H1 (cell line): ENCODE data around the gene USP36.

Experiments used
- CTCF ChIP-seq, 3 experiments: IDR thresholded peaks; 1 replicate in 2 of 3; 2 replicates in 1 of 3; pipeline versions ENCODE4 v1.5.1 to v1.6.1; 2011; ENCODE audit warnings: low read length in 3 of 3, mild to moderate bottlenecking in 3 of 3, inconsistent platforms in 2 of 3, low read depth in 1 of 3, moderate library complexity in 1 of 3; ENCODE audit not compliant: insufficient read depth in 1 of 3; ENCODE audit errors: control extremely low read depth in 1 of 3
- EP300 ChIP-seq, 2 experiments: IDR thresholded peaks; 1 replicate in 1 of 2; 2 replicates in 1 of 2; pipeline ENCODE4 v1.6.1; 2011 to 2012; ENCODE audit warnings: low read depth in 2 of 2, low read length in 2 of 2, mild to moderate bottlenecking in 2 of 2, borderline replicate concordance in 1 of 2, inconsistent platforms in 1 of 2, moderate library complexity in 1 of 2
- EZH2 ChIP-seq: fragments of 200-600 bp; sonication (generic); IDR thresholded peaks from 2 replicates; pipeline ENCODE4 v1.7.1; 2012; ENCODE audit warnings: low read depth, mild to moderate bottlenecking, moderate library complexity, low read length, inconsistent platforms; ENCODE audit not compliant: severe bottlenecking
- FOSL1 ChIP-seq: IDR thresholded peaks from 2 replicates; pipeline ENCODE4 v1.6.1; 2011; ENCODE audit warnings: mild to moderate bottlenecking, low read depth, low read length, moderate library complexity; ENCODE audit not compliant: insufficient read depth
- HDAC2 ChIP-seq, 2 experiments: fragments of 300-600 bp in 1 of 2; sonication (generic) in 1 of 2; IDR thresholded peaks; 2 replicates each; pipeline ENCODE4 v1.6.1; 2011 to 2012; ENCODE audit warnings: low read depth in 2 of 2, low read length in 2 of 2, mild to moderate bottlenecking in 2 of 2, moderate library complexity in 2 of 2, borderline replicate concordance in 1 of 2, inconsistent platforms in 1 of 2
- MAFK ChIP-seq: IDR thresholded peaks from 2 replicates; pipeline ENCODE4 v1.6.1; 2012; ENCODE audit warnings: low read depth, mild to moderate bottlenecking, improper control_type of control experiment, low read length
- PHF8 ChIP-seq: fragments of 200-600 bp; sonication (generic); conservative IDR thresholded peaks from 2 replicates; pipeline ENCODE4 v1.7.1; 2012; ENCODE audit warnings: low read depth, mild to moderate bottlenecking, inconsistent platforms, low read length, moderate library complexity
- POLR2A ChIP-seq, 2 experiments: IDR thresholded peaks; 1 replicate in 1 of 2; 2 replicates in 1 of 2; pipeline ENCODE4 v1.6.1; 2011; ENCODE audit warnings: low read depth in 2 of 2, low read length in 2 of 2, mild to moderate bottlenecking in 2 of 2; ENCODE audit errors: control extremely low read depth in 1 of 2
- POLR2AphosphoS5 ChIP-seq: IDR thresholded peaks from 2 replicates; pipeline ENCODE4 v1.6.1; 2011; ENCODE audit warnings: low read depth, low read length
- RAD21 ChIP-seq, 2 experiments: IDR thresholded peaks in 1 of 2; conservative IDR thresholded peaks in 1 of 2; 2 replicates each; pipeline ENCODE4 v1.6.1; 2011; ENCODE audit warnings: low read depth in 2 of 2, low read length in 2 of 2, improper control_type of control experiment in 1 of 2, inconsistent platforms in 1 of 2, mild to moderate bottlenecking in 1 of 2, moderate library complexity in 1 of 2
- RXRA ChIP-seq: IDR thresholded peaks from 2 replicates; pipeline ENCODE4 v1.6.1; 2011; ENCODE audit warnings: low read depth, mild to moderate bottlenecking, low read length, moderate library complexity; ENCODE audit not compliant: insufficient read depth
- TAF1 ChIP-seq: IDR thresholded peaks from 2 replicates; pipeline ENCODE4 v1.6.1; 2011; ENCODE audit warnings: mild to moderate bottlenecking, low read depth, low read length
- TBP ChIP-seq: IDR thresholded peaks from 2 replicates; pipeline ENCODE4 v1.6.1; 2011; ENCODE audit warnings: low read depth, low read length, improper control_type of control experiment
- YY1 ChIP-seq: IDR thresholded peaks from 2 replicates; pipeline ENCODE4 v1.6.1; 2011; ENCODE audit warnings: low read depth, mild to moderate bottlenecking, low read length

GRCh38 chr17:78870621-78871020 is 30.0 kb upstream of the USP36 start:
- TF ChIP-seq POLR2A (IDR thresholded peaks at IDR 0.05; ENCODE audit: control extremely low read depth in 1 of 2, low read depth in 2 of 2, low read length in 2 of 2) (no peak), EZH2 (no peak), PHF8 (no peak), CTCF (IDR thresholded peaks at IDR 0.05; ENCODE audit: control extremely low read depth in 1 of 3, insufficient read depth in 1 of 3, low read depth in 1 of 3, low read length in 3 of 3) (no peak), MAFK (no peak), HDAC2 (IDR thresholded peaks at IDR 0.05; ENCODE audit: borderline replicate concordance in 1 of 2, low read depth in 2 of 2, low read length in 2 of 2) (no peak), RXRA (no peak), TAF1 (no peak), POLR2AphosphoS5 (no peak), FOSL1 (no peak), TBP (no peak), YY1 (no peak), RAD21 (IDR thresholded peaks at IDR 0.05 in 1 of 2, conservative IDR thresholded peaks at IDR 0.05 in 1 of 2; ENCODE audit: low read depth in 2 of 2, low read length in 2 of 2) (no peak), EP300 (IDR thresholded peaks at IDR 0.05; ENCODE audit: borderline replicate concordance in 1 of 2, low read depth in 2 of 2, low read length in 2 of 2) (no peak)
